ENCODE data around the gene C1QTNF6. TPM values are rescaled to one million over a fixed set of nuclear protein-coding genes. Genes with fewer than 3 reads are reported as not detected.

The C1QTNF6 gene
- total RNA-seq, 1 donor = 11.9 TPM

- peak; percentile 86 for DNase-seq (ENCODE audit: insufficient read length, low spot score, missing footprints)
- Histone ChIP-seq H3K27me3 (ENCODE audit: insufficient read depth, low read length) (no peaks in the 10 kb centered on the region), H3K4me2 (ENCODE audit: insufficient read depth, low read length) (no peak overlapping the region), H4K20me1 (ENCODE audit: insufficient read depth, low read length) (peaks cover 9% of the 10 kb centered on the region), H3K27ac (ENCODE audit: low read depth, low read length) (no peak overlapping the region), H3K9me3 (ENCODE audit: low read depth, low read length) (no peaks in the 10 kb centered on the region), H2AFZ (ENCODE audit: low read length) (no peak overlapping the region), H3K36me3 (ENCODE audit: insufficient read depth, low read length) (peaks cover 19% of the 10 kb centered on the region), H3K79me2 (ENCODE audit: insufficient read depth, low read length) (no peaks in the 10 kb centered on the region), H3K4me1 (ENCODE audit: insufficient read depth, low read length) (peaks cover 29% of the 10 kb centered on the region), H3K4me3 (ENCODE audit: insufficient read depth, low read length) (no peak overlapping the region)
- TF ChIP-seq CTCF (IDR thresholded peaks at IDR 0.05; ENCODE audit: extremely low read depth, low read depth, low read length) = no peak
Measured at GRCh38 chr22:37228106-37229011, 40.3 kb upstream of the C1QTNF6 start.

GRCh38 chr22:37226514-37226913 is 38.5 kb upstream of the C1QTNF6 start:
- Histone ChIP-seq H3K79me2 (ENCODE audit: insufficient read depth, low read length) (no peaks in the 10 kb centered on the region), H3K9me3 (ENCODE audit: low read depth, low read length) (no peaks in the 10 kb centered on the region), H3K4me3 (ENCODE audit: insufficient read depth, low read length) (no peak overlapping the region), H3K27ac (ENCODE audit: low read depth, low read length) (no peak overlapping the region), H3K4me2 (ENCODE audit: insufficient read depth, low read length) (no peak overlapping the region), H4K20me1 (ENCODE audit: insufficient read depth, low read length) (peaks cover 9% of the 10 kb centered on the region), H3K27me3 (ENCODE audit: insufficient read depth, low read length) (no peaks in the 10 kb centered on the region), H2AFZ (ENCODE audit: low read length) (no peak overlapping the region), H3K36me3 (ENCODE audit: insufficient read depth, low read length) (peaks cover 19% of the 10 kb centered on the region), H3K4me1 (ENCODE audit: insufficient read depth, low read length) (peaks cover 29% of the 10 kb centered on the region)
- TF ChIP-seq CTCF (IDR thresholded peaks at IDR 0.05; ENCODE audit: extremely low read depth, low read depth, low read length) = no peak
- DNase-seq (ENCODE audit: insufficient read length, low spot score, missing footprints) = no peak

GRCh38 chr22:37226087-37226486 is 38.0 kb upstream of the C1QTNF6 start:
- Histone ChIP-seq H3K79me2 (ENCODE audit: insufficient read depth, low read length) (no peaks in the 10 kb centered on the region), H2AFZ (ENCODE audit: low read length) (no peak overlapping the region), H3K27me3 (ENCODE audit: insufficient read depth, low read length) (no peaks in the 10 kb centered on the region), H3K4me3 (ENCODE audit: insufficient read depth, low read length) (no peak overlapping the region), H3K4me2 (ENCODE audit: insufficient read depth, low read length) (no peak overlapping the region), H3K9me3 (ENCODE audit: low read depth, low read length) (no peaks in the 10 kb centered on the region), H3K27ac (ENCODE audit: low read depth, low read length) (no peak overlapping the region), H4K20me1 (ENCODE audit: insufficient read depth, low read length) (peaks cover 8% of the 10 kb centered on the region), H3K4me1 (ENCODE audit: insufficient read depth, low read length) (peaks cover 29% of the 10 kb centered on the region), H3K36me3 (ENCODE audit: insufficient read depth, low read length) (peaks cover 19% of the 10 kb centered on the region)
- no peak for TF ChIP-seq CTCF (IDR thresholded peaks at IDR 0.05; ENCODE audit: extremely low read depth, low read depth, low read length)
- DNase-seq (ENCODE audit: insufficient read length, low spot score, missing footprints) = peak; percentile 53

GRCh38 chr22:37225481-37225880 is 37.4 kb upstream of the C1QTNF6 start:
- Histone ChIP-seq H3K4me3 (ENCODE audit: insufficient read depth, low read length) (no peak overlapping the region), H3K4me1 (ENCODE audit: insufficient read depth, low read length) (peaks cover 25% of the 10 kb centered on the region), H4K20me1 (ENCODE audit: insufficient read depth, low read length) (peaks cover 6% of the 10 kb centered on the region), H3K27me3 (ENCODE audit: insufficient read depth, low read length) (no peaks in the 10 kb centered on the region), H3K4me2 (ENCODE audit: insufficient read depth, low read length) (no peak overlapping the region), H2AFZ (ENCODE audit: low read length) (no peak overlapping the region), H3K27ac (ENCODE audit: low read depth, low read length) (no peak overlapping the region), H3K79me2 (ENCODE audit: insufficient read depth, low read length) (no peaks in the 10 kb centered on the region), H3K9me3 (ENCODE audit: low read depth, low read length) (no peaks in the 10 kb centered on the region), H3K36me3 (ENCODE audit: insufficient read depth, low read length) (peaks cover 16% of the 10 kb centered on the region)
- TF ChIP-seq CTCF (IDR thresholded peaks at IDR 0.05; ENCODE audit: extremely low read depth, low read depth, low read length) = peak; percentile 10
- peak; percentile 84 for DNase-seq (ENCODE audit: insufficient read length, low spot score, missing footprints)
